A673 (cell line): ENCODE results near the gene MIPOL1. TPM values are rescaled to one million over a fixed set of nuclear protein-coding genes. Genes with fewer than 3 reads are reported as not detected.

ENCODE experiments used
- BruUV-seq: library from RNA; stranded (reverse); fragments of 400-500 nt; replicated peaks from 2 replicates; lab custom pipeline; 2021; lab: Mats Ljungman, UMichigan
- CTCF ChIA-PET: fragments of 300-600 bp; sonication (Branson Sonifier 250); formaldehyde crosslinking; loops from one replicate; lab custom pipeline; 2022; ENCODE audit warnings: antibody characterized with exemption; lab: Charles Lee
- POLR2A ChIA-PET: fragments of 300-600 bp; sonication (Branson Sonifier 250); formaldehyde crosslinking; loops from one replicate; lab custom pipeline; 2022; ENCODE audit warnings: antibody characterized with exemption; ENCODE audit not compliant: low non-redundant PET; lab: Charles Lee
- DNase-seq: peaks from one replicate; pipeline ENCODE4 v3.0.0-alpha.2; 2015; ENCODE audit warnings: low spot score
- H3K27ac ChIP-seq: fragments of 200-600 bp; sonication (generic); 2 replicates; pipeline ENCODE4 v1.5.1; 2016; ENCODE audit warnings: mixed run types, low read depth, mild to moderate bottlenecking, mixed read lengths, antibody characterized with exemption, low read length; ENCODE audit not compliant: poor library complexity, severe bottlenecking
- H3K27me3 ChIP-seq: fragments of 200-600 bp; sonication (generic); replicated peaks from 2 replicates; pipeline ENCODE4 v1.6.1; 2017; ENCODE audit warnings: mixed run types, low read depth, mild to moderate bottlenecking, mixed read lengths, antibody characterized with exemption, low read length; ENCODE audit not compliant: insufficient read depth, poor library complexity
- H3K36me3 ChIP-seq: fragments of 200-600 bp; sonication (generic); 2 replicates; pipeline ENCODE4 v1.6.1; 2016; ENCODE audit warnings: mixed run types, mild to moderate bottlenecking, mixed read lengths, antibody characterized with exemption, low read length; ENCODE audit not compliant: insufficient read depth, poor library complexity, severe bottlenecking
- H3K4me1 ChIP-seq: fragments of 200-600 bp; sonication (generic); 2 replicates; pipeline ENCODE4 v1.6.1; 2017; ENCODE audit warnings: mixed run types, mild to moderate bottlenecking, mixed read lengths, antibody characterized with exemption, low read length; ENCODE audit not compliant: insufficient read depth, poor library complexity, severe bottlenecking
- H3K4me3 ChIP-seq: fragments of 200-600 bp; sonication (generic); 2 replicates; pipeline ENCODE4 v1.5.1; 2016; ENCODE audit warnings: low read depth, mixed run types, mild to moderate bottlenecking, mixed read lengths, low read length; ENCODE audit not compliant: poor library complexity, severe bottlenecking
- H3K9me3 ChIP-seq: fragments of 200-600 bp; sonication (generic); 2 replicates; pipeline ENCODE4 v1.6.1; 2016; ENCODE audit warnings: mixed run types, low read depth, mild to moderate bottlenecking, mixed read lengths, antibody characterized with exemption, low read length; ENCODE audit not compliant: poor library complexity, severe bottlenecking
- EZH2 ChIP-seq: fragments of 200-600 bp; sonication (generic); IDR thresholded peaks from 2 replicates; pipeline ENCODE4 v1.6.1; 2017; ENCODE audit warnings: borderline replicate concordance, low read depth, mild to moderate bottlenecking, mixed read lengths, antibody characterized with exemption, low read length; ENCODE audit not compliant: poor library complexity, severe bottlenecking
- intact Hi-C: fragments of 100-400 bp; cut with micrococcal nuclease; formaldehyde crosslinking; loops from one replicate; pipeline ENCODE4 v1.10.0; 2022; ENCODE audit not compliant: unreplicated experiment
- total RNA-seq: library from RNA; stranded (reverse); gene quantifications from 2 replicates; pipeline ENCODE4 v1.2.3, GENCODE V29; 2021
- TF ChIP-seq, protein P1 (sequence below): fragments of 300-800, 200-600 bp; sonication (generic); conservative IDR thresholded peaks from 2 replicates; pipeline ENCODE4 v1.5.1; 2017; ENCODE audit warnings: low read depth, mild to moderate bottlenecking, antibody characterized with exemption, low read length, moderate library complexity, mixed read lengths

MIPOL1 gene
- total RNA-seq, 1 experiment from 2014 or later, result 15.0 TPM

DNA sequence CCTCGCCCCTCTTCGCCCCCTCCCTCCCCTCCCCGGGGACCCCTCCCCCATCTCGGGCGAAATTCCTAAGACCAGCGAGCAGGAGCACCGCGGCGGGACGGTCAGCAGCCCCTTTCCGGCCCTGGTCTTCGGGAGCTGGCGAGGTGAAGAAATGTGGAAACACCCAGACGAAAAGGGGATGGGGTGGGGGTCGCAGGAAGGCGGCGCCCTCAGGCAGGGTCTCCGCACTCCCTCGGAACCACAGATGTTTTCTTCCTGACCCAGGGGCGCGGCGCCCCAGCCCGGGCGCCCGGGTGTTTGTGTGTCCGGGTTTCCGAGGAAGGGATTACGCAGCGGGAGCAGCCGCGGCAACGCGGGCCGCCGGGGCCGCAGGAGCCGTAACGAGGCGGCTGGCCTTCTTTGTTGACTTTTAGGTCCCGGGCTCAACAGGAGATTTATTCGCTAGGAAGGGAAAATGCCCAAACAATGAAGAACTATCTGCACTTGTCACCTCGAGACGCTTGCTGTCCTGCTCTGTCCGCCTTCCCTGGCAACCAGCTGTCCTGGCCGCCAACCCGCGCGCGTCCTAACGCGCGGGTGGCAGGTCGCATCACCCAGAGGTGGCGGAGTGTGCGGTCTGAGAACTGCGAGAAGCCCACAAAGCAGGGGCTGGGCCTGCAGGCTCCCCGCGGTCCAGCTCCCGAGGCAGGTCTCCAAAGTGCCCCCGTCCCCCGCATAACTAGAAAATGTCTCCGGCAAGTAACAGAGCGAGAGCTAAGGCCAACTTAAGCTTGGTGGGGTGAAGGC, 390.3 kb downstream of the MIPOL1 start:
- no TSS peak for BruUV-seq
- DNase-seq, result no peak
- ChIA-PET POLR2A (interaction anchor here (0.6 kb wide), 1 partner anchor 175 kb away, joined by 5 read pairs; no protein-coding TSS in a partner anchor), CTCF (interaction anchor here (0.8 kb wide), 1 partner anchor 9 kb away, joined by 4 read pairs; no protein-coding TSS in a partner anchor)
- TF ChIP-seq, protein P1, sequence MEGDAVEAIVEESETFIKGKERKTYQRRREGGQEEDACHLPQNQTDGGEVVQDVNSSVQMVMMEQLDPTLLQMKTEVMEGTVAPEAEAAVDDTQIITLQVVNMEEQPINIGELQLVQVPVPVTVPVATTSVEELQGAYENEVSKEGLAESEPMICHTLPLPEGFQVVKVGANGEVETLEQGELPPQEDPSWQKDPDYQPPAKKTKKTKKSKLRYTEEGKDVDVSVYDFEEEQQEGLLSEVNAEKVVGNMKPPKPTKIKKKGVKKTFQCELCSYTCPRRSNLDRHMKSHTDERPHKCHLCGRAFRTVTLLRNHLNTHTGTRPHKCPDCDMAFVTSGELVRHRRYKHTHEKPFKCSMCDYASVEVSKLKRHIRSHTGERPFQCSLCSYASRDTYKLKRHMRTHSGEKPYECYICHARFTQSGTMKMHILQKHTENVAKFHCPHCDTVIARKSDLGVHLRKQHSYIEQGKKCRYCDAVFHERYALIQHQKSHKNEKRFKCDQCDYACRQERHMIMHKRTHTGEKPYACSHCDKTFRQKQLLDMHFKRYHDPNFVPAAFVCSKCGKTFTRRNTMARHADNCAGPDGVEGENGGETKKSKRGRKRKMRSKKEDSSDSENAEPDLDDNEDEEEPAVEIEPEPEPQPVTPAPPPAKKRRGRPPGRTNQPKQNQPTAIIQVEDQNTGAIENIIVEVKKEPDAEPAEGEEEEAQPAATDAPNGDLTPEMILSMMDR, result no peak
- TF ChIP-seq EZH2, result peak; percentile 79
- Histone ChIP-seq H3K36me3 (no peaks in the 10 kb centered on the region), H3K27ac (no peak overlapping the region), H3K9me3 (no peaks in the 10 kb centered on the region), H3K4me1 (peaks cover 5% of the 10 kb centered on the region), H3K27me3 (peaks cover 100% of the 10 kb centered on the region), H3K4me3 (peak overlapping the region; percentile 19)
- intact Hi-C loops, result no loop called here

DNA sequence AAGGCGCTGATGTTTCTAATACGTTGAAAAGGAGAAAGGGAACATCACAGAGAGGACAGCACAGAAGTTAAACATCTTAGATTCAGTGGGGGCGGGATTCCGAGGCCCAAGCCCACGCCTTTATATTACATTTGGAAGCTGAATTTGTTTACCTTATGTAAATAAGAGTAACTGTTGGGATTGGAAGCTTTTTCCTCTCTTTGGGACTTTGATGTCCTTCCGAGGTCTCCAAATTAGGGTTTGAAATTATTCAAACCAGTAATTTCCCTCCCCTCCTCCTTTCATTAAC, 390.9 kb downstream of the MIPOL1 start:
- Histone ChIP-seq H3K27me3 (peaks cover 99% of the 10 kb centered on the region), H3K27ac (no peak overlapping the region), H3K4me1 (peaks cover 5% of the 10 kb centered on the region), H3K4me3 (no peak overlapping the region), H3K36me3 (no peaks in the 10 kb centered on the region), H3K9me3 (no peaks in the 10 kb centered on the region)
- BruUV-seq, result no TSS peak
- POLR2A ChIA-PET, result interaction anchor here (0.6 kb wide), 1 partner anchor 175 kb away, joined by 5 read pairs; no protein-coding TSS in a partner anchor
- intact Hi-C loops, result no loop called here
- DNase-seq, result no peak
- TF ChIP-seq, protein P1, result no peak
- TF ChIP-seq EZH2, result no peak
- CTCF ChIA-PET, result interaction anchor here (0.8 kb wide), 1 partner anchor 8 kb away, joined by 4 read pairs; no protein-coding TSS in a partner anchor

DNA sequence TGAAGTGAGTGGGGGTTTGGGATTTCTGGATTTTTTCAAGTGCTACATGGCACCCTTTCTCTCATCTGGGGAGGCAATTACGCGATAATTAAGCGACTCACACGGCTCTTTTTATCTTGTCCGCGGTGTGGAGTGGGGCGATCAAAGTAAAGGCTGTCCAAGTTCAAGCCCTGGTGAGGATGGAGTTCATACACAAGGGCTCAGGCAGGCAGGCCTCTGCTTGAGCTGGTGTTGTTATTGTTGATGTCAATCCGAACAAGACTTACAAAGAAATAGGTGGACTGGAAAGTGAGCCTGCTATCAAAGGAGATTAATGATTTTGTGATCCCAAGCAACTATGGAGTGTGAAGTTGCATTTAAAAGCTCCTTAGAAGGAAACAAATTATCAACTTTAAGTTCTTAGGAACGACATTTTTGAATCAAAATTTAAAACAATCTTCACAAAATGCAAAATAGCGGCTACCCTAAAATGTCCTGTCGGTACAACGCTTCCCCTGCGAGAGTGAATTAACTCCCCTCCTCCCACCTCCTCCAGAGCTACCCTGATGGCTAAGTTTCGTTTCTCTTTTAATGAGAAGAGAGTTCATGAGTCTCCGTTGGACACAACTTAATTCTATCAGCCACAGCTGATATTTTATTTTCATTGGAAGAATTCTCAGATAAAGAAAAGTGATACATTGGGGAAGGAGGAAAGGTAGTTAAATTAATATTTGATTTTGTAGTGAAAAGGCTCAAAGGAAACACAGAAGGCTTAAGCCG, 391.4 kb downstream of the MIPOL1 start:
- Histone ChIP-seq H3K36me3 (no peaks in the 10 kb centered on the region), H3K9me3 (no peaks in the 10 kb centered on the region), H3K4me1 (peaks cover 9% of the 10 kb centered on the region), H3K27me3 (peaks cover 94% of the 10 kb centered on the region), H3K27ac (no peak overlapping the region), H3K4me3 (no peak overlapping the region)
- ChIA-PET POLR2A (no interaction called here), CTCF (interaction anchor here (0.8 kb wide), 1 partner anchor 8 kb away, joined by 4 read pairs; no protein-coding TSS in a partner anchor)
- TF ChIP-seq, protein P1, result no peak
- DNase-seq, result no peak
- BruUV-seq, result no TSS peak
- intact Hi-C loops, result no loop called here
